PFSK-1 (cell line): Measurements from ENCODE around the gene ARAP3.

Experiments used
- POLR2AphosphoS5 ChIP-seq: IDR thresholded peaks from 2 replicates; pipeline ENCODE4 v1.6.1; 2012; ENCODE audit warnings: low read depth, mild to moderate bottlenecking, control low read depth, low read length, moderate library complexity
- SIN3A ChIP-seq: IDR thresholded peaks from 2 replicates; pipeline ENCODE4 v1.6.1; 2012; ENCODE audit warnings: mild to moderate bottlenecking, low read length, moderate library complexity, borderline replicate concordance; ENCODE audit not compliant: insufficient read depth
- TAF1 ChIP-seq: IDR thresholded peaks from 2 replicates; pipeline ENCODE4 v1.6.1; 2012; ENCODE audit warnings: low read length, control low read depth, borderline replicate concordance; ENCODE audit not compliant: insufficient read depth

DNA sequence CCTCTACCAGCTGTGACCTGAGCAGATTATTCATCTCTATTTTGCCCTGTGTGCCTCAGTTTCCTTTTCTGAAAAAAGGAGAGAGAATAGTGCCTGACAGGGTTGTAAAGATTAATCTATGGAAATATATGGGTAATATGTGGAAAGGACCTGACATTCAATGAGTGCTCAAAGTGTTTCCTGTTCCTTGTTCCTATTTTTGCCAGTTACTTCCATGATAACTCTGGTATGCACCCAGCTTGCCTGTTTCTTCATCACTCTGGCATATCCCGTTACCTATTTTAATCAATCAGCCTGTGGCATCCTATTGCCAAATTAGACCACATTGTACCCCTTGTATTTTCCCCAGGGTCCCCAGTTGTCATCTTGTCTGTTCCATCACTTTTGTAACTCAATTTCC is 3.6 kb upstream of the ARAP3 start:
- no peak for TF ChIP-seq SIN3A
- no peak for TF ChIP-seq POLR2AphosphoS5
- TF ChIP-seq TAF1 = no peak
